OCI-LY1 (cell line): ENCODE results near the gene ANKRD11.
A peak's percentile ranks its signal among the peaks of the same experiment; 100 is the strongest.

Experiments used
- H2AFZ ChIP-seq: fragments of 200-600 bp; sonication (generic), shearing (Covaris generic); 2 replicates; pipeline ENCODE4 v1.6.0; 2014; ENCODE audit warnings: antibody characterized with exemption, mild to moderate bottlenecking, low read length
- H3F3A ChIP-seq: fragments of 200-600 bp; sonication (generic), shearing (Covaris generic); 2 replicates; pipeline ENCODE4 v1.6.0; 2014; ENCODE audit warnings: mild to moderate bottlenecking, antibody characterized with exemption, low read length, moderate library complexity; ENCODE audit not compliant: insufficient read depth
- H3K27ac ChIP-seq: fragments of 200-600 bp; sonication (generic); 2 replicates; pipeline ENCODE4 v1.5.1; 2014; ENCODE audit warnings: low read length, mixed run types, mild to moderate bottlenecking, low read depth; ENCODE audit not compliant: poor library complexity, severe bottlenecking
- H3K27me3 ChIP-seq: fragments of 200-600 bp; sonication (generic); 2 replicates; pipeline ENCODE4 v1.6.0; 2014; ENCODE audit warnings: antibody characterized with exemption, mild to moderate bottlenecking, low read length, moderate library complexity; ENCODE audit not compliant: insufficient read depth
- H3K36me3 ChIP-seq: fragments of 200-600 bp; sonication (generic); 2 replicates; pipeline ENCODE4 v1.6.1; 2014; ENCODE audit warnings: mild to moderate bottlenecking, antibody characterized with exemption, low read length, moderate library complexity, mixed read lengths; ENCODE audit not compliant: insufficient read depth
- H3K4me1 ChIP-seq: fragments of 200-600 bp; sonication (generic); 2 replicates; pipeline ENCODE4 v1.5.1; 2014; ENCODE audit warnings: mild to moderate bottlenecking, low read length, moderate library complexity; ENCODE audit not compliant: insufficient read depth, severe bottlenecking
- H3K4me2 ChIP-seq: fragments of 200-600 bp; sonication (generic), shearing (Covaris generic); 2 replicates; pipeline ENCODE4 v1.6.1; 2014; ENCODE audit warnings: low read length
- H3K4me3 ChIP-seq: fragments of 200-600 bp; sonication (generic); 2 replicates; pipeline ENCODE4 v1.5.1; 2014; ENCODE audit warnings: low read length, low read depth, mild to moderate bottlenecking, mixed read lengths; ENCODE audit not compliant: poor library complexity, severe bottlenecking
- H3K79me2 ChIP-seq: fragments of 200-600 bp; shearing (Covaris generic); 2 replicates; pipeline ENCODE4 v1.6.1; 2016; ENCODE audit warnings: mixed run types, low read length, mixed read lengths; ENCODE audit not compliant: insufficient read depth
- H3K9ac ChIP-seq: fragments of 200-600 bp; sonication (generic), shearing (Covaris generic); 2 replicates; pipeline ENCODE4 v1.6.1; 2014; ENCODE audit warnings: mild to moderate bottlenecking, low read length, mixed read lengths
- H3K9me2 ChIP-seq: fragments of 200-600 bp; sonication (generic), shearing (Covaris generic); 2 replicates; pipeline ENCODE4 v1.6.1; 2014; ENCODE audit warnings: low read depth, mild to moderate bottlenecking, low read length, mixed read lengths
- H3K9me3 ChIP-seq: fragments of 200-600 bp; shearing (Covaris generic); 2 replicates; pipeline ENCODE4 v1.6.1; 2014; ENCODE audit warnings: low read length, mixed read lengths
- H4K20me1 ChIP-seq: fragments of 200-600 bp; sonication (generic), shearing (Covaris generic); 2 replicates; pipeline ENCODE4 v1.6.0; 2016; ENCODE audit warnings: mild to moderate bottlenecking, low read length; ENCODE audit not compliant: insufficient read depth
- EZH2 ChIP-seq: fragments of 200-600 bp; sonication (generic), shearing (Covaris generic); IDR thresholded peaks from 2 replicates; pipeline ENCODE4 v1.8.0; 2017; ENCODE audit warnings: borderline replicate concordance, mixed run types, mild to moderate bottlenecking, antibody characterized with exemption, low read length, moderate library complexity, mixed read lengths
- TF ChIP-seq, protein P1 (sequence below): fragments of 200-600 bp; sonication (generic), shearing (Covaris generic); IDR thresholded peaks from 2 replicates; pipeline ENCODE4 v1.5.1; 2017; ENCODE audit warnings: mild to moderate bottlenecking, antibody characterized with exemption, low read length, moderate library complexity, mixed read lengths

The ANKRD11 gene

DNA sequence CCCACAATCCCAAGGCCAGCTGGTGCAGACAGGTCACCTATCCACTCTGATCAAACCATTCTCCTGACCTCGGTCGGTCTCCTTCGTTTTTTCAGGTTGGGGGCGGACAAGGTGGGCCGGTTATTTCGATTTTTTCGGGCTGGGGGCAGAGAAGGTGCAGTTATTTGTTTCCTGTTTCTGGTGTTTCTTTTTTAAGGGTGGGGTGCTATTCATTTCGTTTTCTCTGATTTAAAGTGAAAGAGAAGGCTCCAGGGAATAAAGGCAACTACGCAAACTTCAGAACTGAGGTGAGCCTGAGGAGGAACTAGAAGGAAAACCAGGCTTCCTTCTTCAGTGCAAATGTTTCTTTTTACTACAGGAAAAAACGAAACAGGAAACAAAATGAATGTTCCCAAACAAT is 64.8 kb downstream of the ANKRD11 start:
- Histone ChIP-seq H3K27ac (no peak overlapping the region), H3K36me3 (peaks cover 5% of the 10 kb centered on the region; the same call in 1 of the 2 replicates), H3K4me1 (peaks cover 20% of the 10 kb centered on the region), H3K9me2 (no peaks in the 10 kb centered on the region), H3F3A (no peaks in the 10 kb centered on the region; the same call in 1 of the 2 replicates), H3K79me2 (peaks cover 79% of the 10 kb centered on the region), H4K20me1 (peaks cover 4% of the 10 kb centered on the region; the same call in 1 of the 2 replicates), H3K4me3 (no peak overlapping the region), H2AFZ (no peak overlapping the region), H3K4me2 (no peak overlapping the region), H3K9ac (no peak overlapping the region), H3K9me3 (no peaks in the 10 kb centered on the region), H3K27me3 (no peaks in the 10 kb centered on the region)
- TF ChIP-seq, protein P1, sequence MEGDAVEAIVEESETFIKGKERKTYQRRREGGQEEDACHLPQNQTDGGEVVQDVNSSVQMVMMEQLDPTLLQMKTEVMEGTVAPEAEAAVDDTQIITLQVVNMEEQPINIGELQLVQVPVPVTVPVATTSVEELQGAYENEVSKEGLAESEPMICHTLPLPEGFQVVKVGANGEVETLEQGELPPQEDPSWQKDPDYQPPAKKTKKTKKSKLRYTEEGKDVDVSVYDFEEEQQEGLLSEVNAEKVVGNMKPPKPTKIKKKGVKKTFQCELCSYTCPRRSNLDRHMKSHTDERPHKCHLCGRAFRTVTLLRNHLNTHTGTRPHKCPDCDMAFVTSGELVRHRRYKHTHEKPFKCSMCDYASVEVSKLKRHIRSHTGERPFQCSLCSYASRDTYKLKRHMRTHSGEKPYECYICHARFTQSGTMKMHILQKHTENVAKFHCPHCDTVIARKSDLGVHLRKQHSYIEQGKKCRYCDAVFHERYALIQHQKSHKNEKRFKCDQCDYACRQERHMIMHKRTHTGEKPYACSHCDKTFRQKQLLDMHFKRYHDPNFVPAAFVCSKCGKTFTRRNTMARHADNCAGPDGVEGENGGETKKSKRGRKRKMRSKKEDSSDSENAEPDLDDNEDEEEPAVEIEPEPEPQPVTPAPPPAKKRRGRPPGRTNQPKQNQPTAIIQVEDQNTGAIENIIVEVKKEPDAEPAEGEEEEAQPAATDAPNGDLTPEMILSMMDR: no peak
- no peak for TF ChIP-seq EZH2

DNA sequence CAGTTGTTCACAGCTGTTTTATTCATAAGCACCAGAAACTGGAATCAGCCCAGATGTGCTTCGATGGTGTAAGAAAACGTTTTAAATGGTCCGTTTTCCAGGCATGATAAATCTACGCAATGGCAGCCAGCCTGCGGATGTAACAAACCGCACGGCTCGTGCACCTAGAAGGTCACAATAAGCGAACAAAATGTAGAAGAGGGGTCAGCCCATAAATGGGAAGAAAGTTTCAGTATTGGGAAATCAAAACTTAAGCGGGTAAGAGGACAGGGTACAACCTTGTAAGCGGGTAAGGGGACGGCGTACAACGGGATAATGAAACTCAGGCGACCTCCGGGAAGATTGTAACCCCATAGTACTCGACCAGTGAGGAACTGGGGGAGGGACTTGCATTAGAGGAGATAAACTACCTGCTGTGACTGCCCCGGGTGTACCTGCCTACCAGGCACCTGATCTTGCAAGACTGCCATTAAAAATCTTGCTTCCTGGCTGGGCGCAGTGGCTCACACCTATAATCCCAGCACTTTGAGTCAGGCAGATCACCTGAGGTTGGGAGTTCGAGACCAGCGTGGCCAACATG is 66.6 kb downstream of the ANKRD11 start:
- Histone ChIP-seq H2AFZ (no peak overlapping the region), H3K9me3 (no peaks in the 10 kb centered on the region), H3F3A (no peaks in the 10 kb centered on the region; the same call in 1 of the 2 replicates), H3K79me2 (peaks cover 93% of the 10 kb centered on the region), H3K27ac (no peak overlapping the region), H3K9ac (no peak overlapping the region), H4K20me1 (peaks cover 6% of the 10 kb centered on the region; the same call in 1 of the 2 replicates), H3K4me1 (peaks cover 20% of the 10 kb centered on the region), H3K4me3 (no peak overlapping the region), H3K4me2 (no peak overlapping the region), H3K36me3 (peaks cover 13% of the 10 kb centered on the region; the same call in 1 of the 2 replicates), H3K27me3 (no peaks in the 10 kb centered on the region), H3K9me2 (no peaks in the 10 kb centered on the region)
- TF ChIP-seq EZH2: no peak
- TF ChIP-seq, protein P1: no peak

DNA sequence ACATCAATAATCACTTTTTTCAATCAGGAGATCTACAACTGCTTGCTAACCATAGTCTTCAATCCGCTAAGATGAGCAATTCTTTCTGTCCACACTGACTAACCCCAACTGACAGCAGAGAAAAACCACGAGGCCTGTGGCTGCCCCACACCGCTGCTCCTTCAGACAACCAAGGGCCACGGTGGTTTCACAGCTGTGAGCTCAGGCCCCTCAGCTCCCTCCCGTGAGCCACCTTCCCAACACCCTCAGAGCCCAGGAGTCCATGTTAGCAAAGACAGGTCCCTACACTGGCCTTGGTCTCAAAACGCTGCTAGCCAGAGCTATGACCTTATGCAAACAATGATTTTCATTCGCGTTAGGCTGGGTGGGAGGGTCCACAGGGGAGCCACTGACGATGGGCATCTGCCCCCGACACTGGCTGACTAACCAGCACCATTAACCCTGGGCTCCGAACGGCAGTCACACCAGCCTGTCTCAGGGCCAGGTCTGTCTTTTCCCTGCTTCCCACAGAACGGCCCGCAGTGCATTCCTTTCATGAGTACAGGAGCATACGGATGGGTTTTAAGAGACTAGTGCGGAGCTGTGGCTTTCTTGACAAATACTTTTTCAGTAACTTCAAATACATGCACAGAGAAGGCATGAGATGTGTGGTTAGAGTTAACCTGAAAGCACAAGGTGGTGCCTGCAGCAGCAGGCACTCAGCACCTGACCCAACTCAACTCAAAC is 67.3 kb downstream of the ANKRD11 start:
- no peak overlapping the region for H2AFZ ChIP-seq
- peaks cover 6% of the 10 kb centered on the region; the same call in 1 of the 2 replicates for H4K20me1 ChIP-seq
- no peak overlapping the region for H3K4me3 ChIP-seq
- peaks cover 20% of the 10 kb centered on the region for H3K4me1 ChIP-seq
- TF ChIP-seq, protein P1: no peak
- TF ChIP-seq EZH2: no peak
- peaks cover 17% of the 10 kb centered on the region; the same call in 1 of the 2 replicates for H3K36me3 ChIP-seq
- H3K9me3 ChIP-seq: no peaks in the 10 kb centered on the region
- H3K27me3 ChIP-seq: no peaks in the 10 kb centered on the region
- no peak overlapping the region for H3K9ac ChIP-seq
- no peak overlapping the region for H3K27ac ChIP-seq
- H3K79me2 ChIP-seq: peaks cover 93% of the 10 kb centered on the region
- peak overlapping the region; percentile 17; the same call in 1 of the 2 replicates for H3K4me2 ChIP-seq
- H3F3A ChIP-seq: no peaks in the 10 kb centered on the region
- H3K9me2 ChIP-seq: no peaks in the 10 kb centered on the region
